ENCODE measurements around the gene RGS10. TPM values are rescaled to one million over a fixed set of nuclear protein-coding genes. Genes with fewer than 3 reads are reported as not detected.

Gene RGS10
- total RNA-seq, 3 donors from 2014 or later, result 34.0 to 39.2 (median 36.4) TPM

- H3K9me3 ChIP-seq, result no peaks in the 10 kb centered on the region
- no peaks in the 10 kb centered on the region for H3K4me1 ChIP-seq
- intact Hi-C loops (cut with DNase I; ENCODE audit: low total_unique reads), result no loop called here
- H3K36me3 ChIP-seq, result no peaks in the 10 kb centered on the region
- H3K27me3 ChIP-seq, result no peaks in the 10 kb centered on the region
- no peak overlapping the region for H3K27ac ChIP-seq
- no peak for TF ChIP-seq CTCF (IDR thresholded peaks at IDR 0.05)
- no peak for TF ChIP-seq POLR2AphosphoS5 (IDR thresholded peaks at IDR 0.05)
- TF ChIP-seq POLR2A (IDR thresholded peaks at IDR 0.05), result no peak
- no peak overlapping the region for H3K4me3 ChIP-seq
- DNase-seq (ENCODE audit: low spot score in 2 of 2), result no peak
Measured at GRCh38 chr10:119518936-119519335, 23.6 kb downstream of the RGS10 start.

- peak overlapping the region in 1 of 2 donors; percentile 19 for H3K27ac ChIP-seq
- no peaks in the 10 kb centered on the region for H3K4me1 ChIP-seq
- H3K27me3 ChIP-seq, result no peaks in the 10 kb centered on the region
- intact Hi-C loops (cut with DNase I; ENCODE audit: low total_unique reads), result no loop called here
- TF ChIP-seq POLR2A (IDR thresholded peaks at IDR 0.05) (no peak), CTCF (IDR thresholded peaks at IDR 0.05) (no peak), POLR2AphosphoS5 (IDR thresholded peaks at IDR 0.05) (no peak)
- no peak for DNase-seq (ENCODE audit: low spot score in 2 of 2)
- no peaks in the 10 kb centered on the region for H3K9me3 ChIP-seq
- H3K36me3 ChIP-seq, result no peaks in the 10 kb centered on the region
- no peak overlapping the region for H3K4me3 ChIP-seq
Measured at GRCh38 chr10:119518176-119518575, 24.3 kb downstream of the RGS10 start.

DNA sequence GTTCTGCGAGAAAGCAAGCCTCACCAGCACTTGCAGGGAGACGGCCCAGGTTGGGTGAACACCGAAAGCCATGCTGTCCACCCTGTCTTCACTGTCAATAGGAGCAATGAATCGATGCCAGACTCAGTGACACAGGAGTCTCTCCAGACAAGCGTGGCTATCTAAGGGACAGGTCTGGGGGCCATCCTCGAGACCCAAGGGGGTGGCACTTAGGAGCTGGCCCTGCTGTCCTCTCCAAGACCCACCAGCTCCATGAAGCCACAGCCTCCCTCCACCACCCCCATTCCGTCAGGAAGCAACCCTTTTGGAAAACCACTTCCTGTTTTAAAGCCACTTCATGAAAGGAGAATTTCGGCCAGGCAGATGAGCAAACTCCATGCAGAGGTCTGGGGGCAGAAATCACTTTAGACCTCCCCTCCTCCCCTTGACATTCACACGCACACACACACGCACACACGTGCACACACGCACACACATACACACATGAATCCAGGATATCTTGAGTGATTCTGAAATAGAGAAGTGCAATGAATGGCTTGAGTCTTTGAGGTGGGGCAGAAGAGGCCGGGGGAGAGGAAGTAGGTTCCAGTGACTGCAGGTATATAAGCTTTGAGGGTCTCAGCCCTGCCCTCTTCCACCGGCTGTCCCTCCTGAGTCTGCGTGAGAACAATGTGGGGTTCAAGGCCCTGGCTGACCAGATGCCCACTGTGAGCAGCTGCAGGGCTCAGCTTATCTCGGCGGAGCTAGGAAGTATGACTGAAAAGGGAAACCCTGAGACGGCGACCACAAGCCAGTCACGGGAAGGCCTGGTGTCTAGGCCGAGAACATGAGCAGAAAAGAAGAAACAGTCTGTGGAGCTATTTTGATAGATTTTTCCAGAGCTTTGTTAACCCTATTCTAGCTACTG, 25.0 kb downstream of the RGS10 start:
- H3K27ac ChIP-seq, result peak overlapping the region; percentile 33 to 38
- H3K4me3 ChIP-seq, result no peak overlapping the region
- H3K9me3 ChIP-seq, result no peaks in the 10 kb centered on the region
- no peaks in the 10 kb centered on the region for H3K27me3 ChIP-seq
- no peaks in the 10 kb centered on the region for H3K36me3 ChIP-seq
- DNase-seq (ENCODE audit: low spot score in 2 of 2), result no peak
- TF ChIP-seq POLR2A (IDR thresholded peaks at IDR 0.05) (no peak), CTCF (IDR thresholded peaks at IDR 0.05) (no peak), POLR2AphosphoS5 (IDR thresholded peaks at IDR 0.05) (no peak)
- H3K4me1 ChIP-seq, result no peaks in the 10 kb centered on the region
- intact Hi-C loops (cut with DNase I; ENCODE audit: low total_unique reads), result no loop called here

GRCh38 chr10:119516381-119517234, 25.9 kb downstream of the RGS10 start:
- intact Hi-C loops (cut with DNase I; ENCODE audit: low total_unique reads), result no loop called here
- Histone ChIP-seq H3K27ac (peak overlapping the region; percentile 32 to 33), H3K36me3 (no peaks in the 10 kb centered on the region), H3K27me3 (no peaks in the 10 kb centered on the region), H3K9me3 (no peaks in the 10 kb centered on the region), H3K4me1 (no peaks in the 10 kb centered on the region), H3K4me3 (no peak overlapping the region)
- no peak for DNase-seq (ENCODE audit: low spot score in 2 of 2)
- TF ChIP-seq CTCF (IDR thresholded peaks at IDR 0.05) (no peak), POLR2AphosphoS5 (IDR thresholded peaks at IDR 0.05) (no peak), POLR2A (IDR thresholded peaks at IDR 0.05) (no peak)

All from breast epithelium (tissue), 4 donors.